ENCODE data around the gene ZNF292. TPM values are rescaled to one million over a fixed set of nuclear protein-coding genes. Genes with fewer than 3 reads are reported as not detected.

ZNF292 gene
- total RNA-seq, 1 donor from 2014 or later, result 35.8 TPM

DNA sequence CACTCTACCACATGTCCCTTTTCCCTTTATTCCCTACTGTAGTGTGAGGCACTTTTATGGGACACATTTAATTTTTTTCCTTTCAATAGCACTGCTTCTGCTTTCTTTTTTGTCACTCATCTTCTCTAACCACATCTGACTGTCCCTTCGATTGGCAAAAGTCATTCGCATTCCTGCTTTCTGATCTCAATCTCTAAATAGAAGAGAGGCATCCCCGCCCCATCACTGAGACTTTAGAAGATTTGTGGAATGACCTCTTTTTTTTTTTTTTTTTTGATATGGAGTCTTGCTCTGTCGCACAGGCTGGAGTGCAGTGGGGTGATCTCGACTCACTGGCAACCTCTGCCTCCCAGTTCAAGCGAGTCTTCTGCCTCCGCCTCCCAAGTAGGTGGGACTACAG, 9.1 kb downstream of the ZNF292 start:
- TF ChIP-seq CTCF (IDR thresholded peaks at IDR 0.05; ENCODE audit: insufficient read depth, low read length, poor library complexity, severe bottlenecking), result no peak
- Histone ChIP-seq H3K4me3 (ENCODE audit: low read depth, low read length) (no peak overlapping the region), H3K36me3 (ENCODE audit: control insufficient read depth, insufficient read depth, low read length) (no peaks in the 10 kb centered on the region), H3K27me3 (ENCODE audit: control insufficient read depth, insufficient read depth, low read length) (no peaks in the 10 kb centered on the region)
- no peak for DNase-seq (ENCODE audit: low read depth)

- DNase-seq (ENCODE audit: low read depth), result no peak
- H3K27me3 ChIP-seq (ENCODE audit: control insufficient read depth, insufficient read depth, low read length), result no peaks in the 10 kb centered on the region
- TF ChIP-seq CTCF (IDR thresholded peaks at IDR 0.05; ENCODE audit: insufficient read depth, low read length, poor library complexity, severe bottlenecking), result no peak
- H3K36me3 ChIP-seq (ENCODE audit: control insufficient read depth, insufficient read depth, low read length), result no peaks in the 10 kb centered on the region
- H3K4me3 ChIP-seq (ENCODE audit: low read depth, low read length), result no peak overlapping the region
Observed at GRCh38 chr6:87165185-87165584, 9.8 kb downstream of the ZNF292 start.

- DNase-seq (ENCODE audit: low read depth), result no peak
- H3K4me3 ChIP-seq (ENCODE audit: low read depth, low read length), result no peak overlapping the region
- no peak for TF ChIP-seq CTCF (IDR thresholded peaks at IDR 0.05; ENCODE audit: insufficient read depth, low read length, poor library complexity, severe bottlenecking)
- H3K36me3 ChIP-seq (ENCODE audit: control insufficient read depth, insufficient read depth, low read length), result no peaks in the 10 kb centered on the region
- no peaks in the 10 kb centered on the region for H3K27me3 ChIP-seq (ENCODE audit: control insufficient read depth, insufficient read depth, low read length)
Observed at GRCh38 chr6:87171938-87172633, 16.7 kb downstream of the ZNF292 start.

- Histone ChIP-seq H3K4me3 (ENCODE audit: low read depth, low read length) (no peak overlapping the region), H3K36me3 (ENCODE audit: control insufficient read depth, insufficient read depth, low read length) (no peaks in the 10 kb centered on the region), H3K27me3 (ENCODE audit: control insufficient read depth, insufficient read depth, low read length) (no peaks in the 10 kb centered on the region)
- DNase-seq (ENCODE audit: low read depth), result no peak
- TF ChIP-seq CTCF (IDR thresholded peaks at IDR 0.05; ENCODE audit: insufficient read depth, low read length, poor library complexity, severe bottlenecking), result no peak
Observed at GRCh38 chr6:87174078-87174579, 18.8 kb downstream of the ZNF292 start.

DNA sequence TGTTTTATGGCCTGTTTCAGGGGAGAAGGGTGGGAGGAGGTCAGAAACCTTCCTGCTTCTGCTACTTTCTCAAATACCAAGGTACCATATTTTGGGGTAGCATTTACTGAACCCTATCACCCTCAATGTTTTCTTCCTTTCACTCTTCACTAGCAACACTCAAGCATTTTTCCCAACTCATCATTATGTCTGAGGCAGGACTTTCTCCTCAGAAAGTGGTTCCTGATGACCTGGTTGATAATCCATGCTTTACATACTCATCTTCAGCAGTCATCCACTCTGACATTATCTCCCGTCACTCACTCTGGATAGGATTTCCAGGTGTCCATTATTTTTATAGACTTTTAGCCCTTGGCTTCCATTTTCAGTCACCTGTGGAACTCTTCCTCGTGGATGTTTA, 21.1 kb downstream of the ZNF292 start:
- no peak for DNase-seq (ENCODE audit: low read depth)
- H3K27me3 ChIP-seq (ENCODE audit: control insufficient read depth, insufficient read depth, low read length), result no peaks in the 10 kb centered on the region
- no peak for TF ChIP-seq CTCF (IDR thresholded peaks at IDR 0.05; ENCODE audit: insufficient read depth, low read length, poor library complexity, severe bottlenecking)
- no peak overlapping the region for H3K4me3 ChIP-seq (ENCODE audit: low read depth, low read length)
- no peaks in the 10 kb centered on the region for H3K36me3 ChIP-seq (ENCODE audit: control insufficient read depth, insufficient read depth, low read length)

All from kidney epithelial cell (primary cell).